ENCODE data around the gene CPNE1. TPM values are rescaled to one million over a fixed set of nuclear protein-coding genes. Genes with fewer than 3 reads are reported as not detected.

CPNE1 gene
- total RNA-seq, 2 donors from 2014 or later: 238 to 441 TPM

DNA sequence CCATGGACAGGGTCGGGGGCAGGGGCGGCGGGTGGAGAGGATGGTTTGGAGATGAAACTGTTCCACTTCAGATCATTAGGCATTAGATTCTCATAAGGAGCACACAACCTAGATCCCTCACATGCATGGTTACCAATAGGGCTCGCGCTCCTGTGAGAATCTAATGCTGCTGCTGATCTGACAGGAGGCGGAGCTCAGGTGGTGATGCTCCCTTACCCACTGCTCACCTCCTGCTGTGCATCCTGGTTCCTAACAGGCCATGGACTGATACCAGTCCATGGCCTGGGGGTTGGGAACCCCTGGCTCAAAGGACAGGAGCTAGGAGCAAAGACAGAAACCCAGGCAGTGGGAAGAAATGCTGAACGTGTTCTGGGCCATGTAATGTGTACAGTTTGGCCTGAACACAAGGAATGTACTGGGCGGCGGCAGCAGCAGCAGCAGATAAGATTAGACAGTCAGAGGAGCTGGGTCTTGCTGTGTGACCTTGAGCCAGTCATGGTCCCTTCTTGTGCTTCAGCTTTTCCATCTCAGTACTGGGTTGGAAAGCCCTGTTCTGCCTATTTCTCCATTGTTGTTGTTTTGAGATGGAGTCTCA lies 53.8 kb downstream of the CPNE1 start:
- no peaks in the 10 kb centered on the region for H3K4me1 ChIP-seq (ENCODE audit: control insufficient read depth, insufficient read depth, low read length)
- DNase-seq: no peak
- no peak overlapping the region for H3K9ac ChIP-seq (ENCODE audit: extremely low read depth, low read length, poor library complexity, severe bottlenecking)
- H3K27me3 Mint-ChIP-seq (ENCODE audit: insufficient read depth): peaks cover 36% of the 10 kb centered on the region
- H3K27me3 ChIP-seq (ENCODE audit: control insufficient read depth, insufficient read depth, low read length, poor library complexity, severe bottlenecking): no peaks in the 10 kb centered on the region
- no peaks in the 10 kb centered on the region for H3K9me3 Mint-ChIP-seq
- no peak overlapping the region for H3K27ac ChIP-seq (ENCODE audit: low read depth, low read length)
- H3K36me3 Mint-ChIP-seq (ENCODE audit: low read depth): no peaks in the 10 kb centered on the region
- WGBS, 2 experiments (ENCODE audit: insufficient coverage in 1 of 2, insufficient read length in 1 of 2): 93 to 94% methylated on average over 9 of the region's 9 CpGs
- TF ChIP-seq, protein P1, sequence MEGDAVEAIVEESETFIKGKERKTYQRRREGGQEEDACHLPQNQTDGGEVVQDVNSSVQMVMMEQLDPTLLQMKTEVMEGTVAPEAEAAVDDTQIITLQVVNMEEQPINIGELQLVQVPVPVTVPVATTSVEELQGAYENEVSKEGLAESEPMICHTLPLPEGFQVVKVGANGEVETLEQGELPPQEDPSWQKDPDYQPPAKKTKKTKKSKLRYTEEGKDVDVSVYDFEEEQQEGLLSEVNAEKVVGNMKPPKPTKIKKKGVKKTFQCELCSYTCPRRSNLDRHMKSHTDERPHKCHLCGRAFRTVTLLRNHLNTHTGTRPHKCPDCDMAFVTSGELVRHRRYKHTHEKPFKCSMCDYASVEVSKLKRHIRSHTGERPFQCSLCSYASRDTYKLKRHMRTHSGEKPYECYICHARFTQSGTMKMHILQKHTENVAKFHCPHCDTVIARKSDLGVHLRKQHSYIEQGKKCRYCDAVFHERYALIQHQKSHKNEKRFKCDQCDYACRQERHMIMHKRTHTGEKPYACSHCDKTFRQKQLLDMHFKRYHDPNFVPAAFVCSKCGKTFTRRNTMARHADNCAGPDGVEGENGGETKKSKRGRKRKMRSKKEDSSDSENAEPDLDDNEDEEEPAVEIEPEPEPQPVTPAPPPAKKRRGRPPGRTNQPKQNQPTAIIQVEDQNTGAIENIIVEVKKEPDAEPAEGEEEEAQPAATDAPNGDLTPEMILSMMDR (conservative IDR thresholded peaks at IDR 0.05): no peak
- no peaks in the 10 kb centered on the region for H3K9me3 ChIP-seq (ENCODE audit: control insufficient read depth, low read length)
- H3K4me1 Mint-ChIP-seq: no peaks in the 10 kb centered on the region
- no peak overlapping the region for H3K4me3 ChIP-seq (ENCODE audit: low read length)
- no peak overlapping the region for H3K4me3 Mint-ChIP-seq
- no peak overlapping the region for H3K27ac Mint-ChIP-seq
- no peaks in the 10 kb centered on the region for H3K36me3 ChIP-seq (ENCODE audit: control insufficient read depth, insufficient read depth, low read length)

- Histone ChIP-seq H3K4me3 (ENCODE audit: low read length) (no peak overlapping the region), H3K27ac (ENCODE audit: low read depth, low read length) (no peak overlapping the region), H3K9ac (ENCODE audit: extremely low read depth, low read length, poor library complexity, severe bottlenecking) (no peak overlapping the region), H3K36me3 (ENCODE audit: control insufficient read depth, insufficient read depth, low read length) (no peaks in the 10 kb centered on the region), H3K9me3 (ENCODE audit: control insufficient read depth, low read length) (no peaks in the 10 kb centered on the region), H3K27me3 (ENCODE audit: control insufficient read depth, insufficient read depth, low read length, poor library complexity, severe bottlenecking) (peaks cover 21% of the 10 kb centered on the region), H3K4me1 (ENCODE audit: control insufficient read depth, insufficient read depth, low read length) (no peaks in the 10 kb centered on the region)
- Mint-ChIP-seq H3K9me3 (no peaks in the 10 kb centered on the region), H3K27ac (no peak overlapping the region), H3K4me3 (no peak overlapping the region), H3K36me3 (ENCODE audit: low read depth) (no peaks in the 10 kb centered on the region), H3K27me3 (ENCODE audit: insufficient read depth) (peaks cover 35% of the 10 kb centered on the region), H3K4me1 (peaks cover 6% of the 10 kb centered on the region)
- TF ChIP-seq, protein P1 (conservative IDR thresholded peaks at IDR 0.05): no peak
- WGBS, 2 experiments (ENCODE audit: insufficient coverage in 1 of 2, insufficient read length in 1 of 2): 90 to 93% methylated on average over 9 to 14 of the region's 14 CpGs
- DNase-seq: no peak
Observed at GRCh38 chr20:35607003-35607735, 57.5 kb downstream of the CPNE1 start.

DNA sequence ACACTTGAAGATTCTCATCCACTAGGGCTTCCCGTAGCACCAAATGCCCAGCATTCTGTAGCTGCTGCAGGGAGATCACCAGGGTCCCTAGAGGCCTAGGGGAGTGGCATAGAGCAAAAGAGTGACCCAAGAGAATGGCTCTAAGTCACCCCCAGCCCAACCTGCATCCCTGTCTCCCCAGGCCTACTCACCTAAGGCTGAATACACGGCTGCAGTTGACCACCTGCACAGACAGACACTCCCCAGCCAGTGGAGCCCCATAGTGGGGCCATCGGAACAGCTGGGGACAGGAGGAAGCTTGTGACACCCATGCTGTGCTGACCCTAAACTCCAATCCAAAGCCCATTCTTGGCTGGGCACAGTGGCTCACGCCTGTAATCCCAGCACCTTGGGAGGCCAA lies 58.6 kb downstream of the CPNE1 start:
- no peak for DNase-seq
- H3K4me1 Mint-ChIP-seq: peaks cover 6% of the 10 kb centered on the region
- no peaks in the 10 kb centered on the region for H3K9me3 ChIP-seq (ENCODE audit: control insufficient read depth, low read length)
- H3K9me3 Mint-ChIP-seq: no peaks in the 10 kb centered on the region
- H3K36me3 Mint-ChIP-seq (ENCODE audit: low read depth): no peaks in the 10 kb centered on the region
- no peak overlapping the region for H3K4me3 Mint-ChIP-seq
- no peak overlapping the region for H3K9ac ChIP-seq (ENCODE audit: extremely low read depth, low read length, poor library complexity, severe bottlenecking)
- H3K27me3 ChIP-seq (ENCODE audit: control insufficient read depth, insufficient read depth, low read length, poor library complexity, severe bottlenecking): peaks cover 31% of the 10 kb centered on the region
- H3K4me1 ChIP-seq (ENCODE audit: control insufficient read depth, insufficient read depth, low read length): no peaks in the 10 kb centered on the region
- H3K27ac Mint-ChIP-seq: no peak overlapping the region
- H3K27ac ChIP-seq (ENCODE audit: low read depth, low read length): no peak overlapping the region
- H3K36me3 ChIP-seq (ENCODE audit: control insufficient read depth, insufficient read depth, low read length): no peaks in the 10 kb centered on the region
- peaks cover 43% of the 10 kb centered on the region for H3K27me3 Mint-ChIP-seq (ENCODE audit: insufficient read depth)
- TF ChIP-seq, protein P1 (conservative IDR thresholded peaks at IDR 0.05): no peak
- H3K4me3 ChIP-seq (ENCODE audit: low read length): no peak overlapping the region
- WGBS, 2 experiments (ENCODE audit: insufficient coverage in 1 of 2, insufficient read length in 1 of 2): 91 to 94% methylated on average over 3 to 4 of the region's 4 CpGs

Measured in endodermal cell (in vitro differentiated cells).